Mucosa of rectum (tissue), 2 donors: ENCODE results near the gene INSC.

ENCODE experiments used
- H3K27ac ChIP-seq, 2 donors: one replicate each; pipeline ENCODE4 v1.7.0; 2013; ENCODE audit warnings: inconsistent platforms in 2 of 2, low read depth in 2 of 2, low read length in 2 of 2
- H3K27me3 ChIP-seq, 2 donors: one replicate each; pipeline ENCODE4 v1.7.0; 2013; ENCODE audit warnings: low read length in 2 of 2; ENCODE audit not compliant: control insufficient read depth in 2 of 2, insufficient read depth in 2 of 2
- H3K36me3 ChIP-seq, 2 donors: one replicate each; pipeline ENCODE4 v1.7.0; 2013; ENCODE audit warnings: low read length in 2 of 2; ENCODE audit not compliant: control insufficient read depth in 2 of 2, insufficient read depth in 2 of 2
- H3K4me1 ChIP-seq, 2 donors: one replicate each; pipeline ENCODE4 v1.7.0; 2013; ENCODE audit warnings: low read length in 2 of 2, mild to moderate bottlenecking in 1 of 2; ENCODE audit not compliant: control insufficient read depth in 2 of 2, insufficient read depth in 2 of 2
- H3K4me3 ChIP-seq, 2 donors: one replicate each; pipeline ENCODE4 v1.7.0; 2013; ENCODE audit warnings: low read length in 2 of 2
- H3K9ac ChIP-seq, 2 donors: one replicate each; pipeline ENCODE4 v1.7.0; 2013; ENCODE audit warnings: low read length in 2 of 2, low read depth in 1 of 2, mild to moderate bottlenecking in 1 of 2
- H3K9me3 ChIP-seq, 2 donors: one replicate each; pipeline ENCODE4 v1.7.0; 2013; ENCODE audit warnings: low read length in 2 of 2; ENCODE audit not compliant: control insufficient read depth in 2 of 2
- donor health status: healthy.
- donor health status: Normal muscosa, but diverticular disease.

Gene INSC

DNA sequence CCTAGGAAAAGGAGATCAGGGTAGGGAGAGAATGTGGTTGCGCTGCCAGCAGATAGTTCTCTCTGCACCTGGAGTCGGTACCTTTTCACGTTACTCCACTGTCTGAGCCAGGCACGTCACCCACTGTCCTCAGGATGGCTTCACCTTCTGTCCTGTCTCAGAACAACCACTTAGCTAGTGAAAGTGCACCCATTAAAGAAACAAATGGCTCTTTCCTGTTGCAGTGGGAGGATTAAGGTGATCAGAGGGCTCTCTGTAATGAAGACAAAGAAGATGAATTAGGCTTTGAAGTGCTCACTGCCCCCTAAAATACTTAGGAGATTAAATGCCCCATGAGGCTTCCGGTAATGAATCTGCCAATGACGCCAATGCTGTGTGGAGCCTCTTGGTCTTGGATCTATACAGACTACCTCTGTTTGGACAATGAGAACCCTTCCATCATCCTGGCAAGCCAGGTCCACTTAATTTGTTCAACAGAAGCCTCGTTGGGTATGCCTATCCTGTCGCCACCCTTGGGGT is 113.7 kb downstream of the INSC start:
- H3K9me3 ChIP-seq, result no peaks in the 10 kb centered on the region
- no peak overlapping the region for H3K4me3 ChIP-seq
- H3K9ac ChIP-seq, result no peak overlapping the region
- no peak overlapping the region for H3K27ac ChIP-seq
- no peaks in the 10 kb centered on the region for H3K36me3 ChIP-seq
- H3K4me1 ChIP-seq, result no peaks in the 10 kb centered on the region
- H3K27me3 ChIP-seq, result no peaks in the 10 kb centered on the region

DNA sequence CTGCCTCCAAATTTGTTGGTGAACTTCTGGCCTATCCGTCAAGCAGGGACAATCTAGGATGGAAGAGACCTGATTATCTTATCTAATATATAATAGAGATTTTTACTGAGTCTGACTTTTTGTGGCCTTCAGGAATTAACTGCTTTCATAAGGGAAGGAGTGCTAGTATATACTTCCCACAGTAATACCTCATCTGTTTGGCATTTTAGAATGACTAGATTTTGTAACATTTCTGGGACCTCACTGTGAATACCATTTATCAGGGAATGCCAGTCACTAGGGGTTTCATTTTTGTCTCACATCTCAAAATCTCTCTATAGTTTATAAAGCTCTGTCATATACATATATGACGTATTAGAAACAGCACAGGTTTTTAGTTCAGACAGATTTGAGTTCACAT is 114.3 kb downstream of the INSC start:
- Histone ChIP-seq H3K27ac (no peak overlapping the region), H3K4me3 (no peak overlapping the region), H3K4me1 (no peaks in the 10 kb centered on the region), H3K9ac (no peak overlapping the region), H3K9me3 (no peaks in the 10 kb centered on the region), H3K27me3 (no peaks in the 10 kb centered on the region), H3K36me3 (no peaks in the 10 kb centered on the region)

DNA sequence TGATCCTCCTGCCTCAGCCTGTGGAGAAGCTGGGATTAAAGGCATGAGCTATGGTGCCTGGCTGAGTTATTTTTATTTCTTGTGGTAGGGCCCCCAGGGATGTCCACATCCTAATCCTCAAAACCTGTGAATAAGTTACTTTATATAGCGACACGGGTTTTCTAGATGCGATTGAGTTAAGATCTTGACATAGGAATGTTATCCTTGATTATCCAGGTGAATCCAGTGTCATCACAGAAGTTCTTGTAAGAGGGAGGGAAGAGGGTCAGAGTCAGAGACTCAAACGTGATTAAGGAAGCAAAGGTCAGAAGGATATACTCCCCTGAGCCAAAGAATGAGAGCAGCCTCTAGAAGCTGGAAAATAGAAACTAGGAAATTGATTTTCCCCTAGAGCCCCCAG is 117.8 kb downstream of the INSC start:
- Histone ChIP-seq H3K27ac (no peak overlapping the region), H3K9me3 (no peaks in the 10 kb centered on the region), H3K4me3 (no peak overlapping the region), H3K4me1 (no peaks in the 10 kb centered on the region), H3K27me3 (no peaks in the 10 kb centered on the region), H3K36me3 (no peaks in the 10 kb centered on the region), H3K9ac (no peak overlapping the region)

DNA sequence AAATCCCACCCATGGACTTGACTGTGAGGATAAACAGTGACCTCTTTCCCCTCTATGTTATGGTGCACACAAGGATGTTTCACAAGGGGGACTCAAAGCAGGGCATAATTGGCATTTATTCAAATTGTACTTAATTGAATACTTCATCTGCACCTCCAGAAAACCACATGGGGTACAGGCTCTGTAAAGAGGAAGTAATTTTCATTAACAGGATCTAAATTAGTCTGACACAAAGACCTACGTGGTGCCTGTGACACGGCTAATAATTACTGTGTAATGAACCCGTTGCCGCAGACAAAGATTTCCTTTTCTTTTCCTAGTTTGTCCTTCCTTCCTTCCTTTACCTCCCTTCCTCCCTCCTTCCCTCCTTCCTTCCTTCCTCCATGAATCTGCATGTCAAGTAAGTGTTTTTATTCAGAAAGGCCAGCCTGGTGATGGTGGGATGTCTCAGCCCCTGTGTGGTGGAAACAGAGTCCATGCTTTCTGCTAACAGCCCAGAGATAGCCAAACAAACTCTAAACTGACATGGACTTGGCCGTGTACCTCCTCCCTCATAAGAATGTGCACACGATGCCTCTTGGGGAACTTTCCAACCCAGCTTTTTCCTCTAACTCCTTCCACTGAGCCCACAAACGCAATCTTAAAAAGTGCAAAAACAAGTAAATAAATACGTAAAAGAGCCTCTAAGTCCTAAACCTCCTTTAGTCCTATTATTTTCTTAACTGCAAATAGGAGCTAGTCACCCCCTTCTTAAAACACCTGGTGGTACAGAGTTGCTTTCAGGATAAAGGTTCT is 118.8 kb downstream of the INSC start:
- H3K9ac ChIP-seq, result no peak overlapping the region
- H3K4me3 ChIP-seq, result no peak overlapping the region
- H3K27ac ChIP-seq, result no peak overlapping the region
- H3K36me3 ChIP-seq, result no peaks in the 10 kb centered on the region
- no peaks in the 10 kb centered on the region for H3K4me1 ChIP-seq
- no peaks in the 10 kb centered on the region for H3K27me3 ChIP-seq
- no peaks in the 10 kb centered on the region for H3K9me3 ChIP-seq

DNA sequence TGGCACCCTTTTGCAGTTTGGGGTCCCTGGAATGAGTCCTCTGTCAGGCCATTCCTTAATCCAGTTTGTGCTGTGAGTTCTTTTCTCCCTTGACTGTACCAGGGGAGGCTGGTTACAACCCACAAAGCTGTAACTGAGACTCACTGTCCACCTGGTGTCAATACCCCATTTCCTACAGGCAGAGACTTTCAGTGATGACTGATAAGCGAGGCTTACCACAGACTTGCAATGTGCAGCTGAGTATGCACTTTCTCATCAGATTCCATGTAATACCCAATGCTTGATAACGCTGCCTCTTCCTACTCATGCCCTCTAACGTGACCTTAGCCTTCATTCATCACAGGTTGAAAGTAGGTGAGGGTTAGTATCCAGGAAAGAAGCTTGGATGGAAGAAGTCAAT is 120.1 kb downstream of the INSC start:
- no peaks in the 10 kb centered on the region for H3K36me3 ChIP-seq
- no peak overlapping the region for H3K27ac ChIP-seq
- no peak overlapping the region for H3K9ac ChIP-seq
- no peak overlapping the region for H3K4me3 ChIP-seq
- no peaks in the 10 kb centered on the region for H3K9me3 ChIP-seq
- H3K4me1 ChIP-seq, result no peaks in the 10 kb centered on the region
- H3K27me3 ChIP-seq, result no peaks in the 10 kb centered on the region

DNA sequence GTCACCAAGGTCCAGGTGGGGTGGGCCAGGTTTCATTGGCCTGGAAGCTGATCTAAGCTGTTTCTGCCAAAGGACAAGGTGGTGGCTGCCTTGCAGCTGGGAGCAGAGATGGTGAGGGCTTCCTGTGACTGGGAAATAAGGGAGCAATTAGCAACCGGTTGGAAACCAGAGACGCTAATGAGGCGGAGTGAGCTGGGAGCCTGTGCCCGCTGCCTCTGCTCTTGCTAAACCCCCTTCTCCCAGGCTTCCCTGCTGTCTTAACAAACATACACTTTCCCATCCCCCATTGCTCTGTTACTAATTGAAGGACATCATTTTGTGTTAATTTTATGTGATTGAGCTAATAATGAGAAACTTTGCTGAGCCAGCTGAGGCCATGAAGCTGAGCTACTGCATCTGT is 121.8 kb downstream of the INSC start:
- no peak overlapping the region for H3K9ac ChIP-seq
- H3K36me3 ChIP-seq, result no peaks in the 10 kb centered on the region
- H3K4me1 ChIP-seq, result no peaks in the 10 kb centered on the region
- no peak overlapping the region for H3K4me3 ChIP-seq
- no peaks in the 10 kb centered on the region for H3K9me3 ChIP-seq
- no peak overlapping the region for H3K27ac ChIP-seq
- no peaks in the 10 kb centered on the region for H3K27me3 ChIP-seq

DNA sequence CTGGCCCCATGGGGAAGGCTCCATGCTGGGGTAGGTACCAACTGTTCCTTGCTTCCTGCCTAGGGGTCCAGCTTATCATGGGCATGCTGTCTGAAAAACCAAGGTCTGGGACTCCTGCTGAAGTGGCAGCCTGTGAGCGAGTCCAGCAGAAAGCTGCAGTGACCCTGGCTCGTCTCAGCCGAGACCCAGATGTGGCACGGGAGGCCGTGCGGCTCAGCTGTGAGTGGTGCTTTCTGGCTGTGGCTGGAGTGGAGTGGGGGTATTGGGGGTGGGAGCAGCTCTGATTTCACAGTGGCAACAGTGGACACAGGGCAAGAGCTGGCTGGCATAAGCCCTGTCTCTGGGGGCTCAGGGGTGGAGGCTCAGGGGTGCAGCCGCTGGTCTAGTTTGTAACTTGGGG is 124.1 kb downstream of the INSC start:
- Histone ChIP-seq H3K4me1 (no peaks in the 10 kb centered on the region), H3K36me3 (no peaks in the 10 kb centered on the region), H3K27me3 (no peaks in the 10 kb centered on the region), H3K9ac (no peak overlapping the region), H3K4me3 (no peak overlapping the region), H3K9me3 (no peaks in the 10 kb centered on the region), H3K27ac (no peak overlapping the region)

DNA sequence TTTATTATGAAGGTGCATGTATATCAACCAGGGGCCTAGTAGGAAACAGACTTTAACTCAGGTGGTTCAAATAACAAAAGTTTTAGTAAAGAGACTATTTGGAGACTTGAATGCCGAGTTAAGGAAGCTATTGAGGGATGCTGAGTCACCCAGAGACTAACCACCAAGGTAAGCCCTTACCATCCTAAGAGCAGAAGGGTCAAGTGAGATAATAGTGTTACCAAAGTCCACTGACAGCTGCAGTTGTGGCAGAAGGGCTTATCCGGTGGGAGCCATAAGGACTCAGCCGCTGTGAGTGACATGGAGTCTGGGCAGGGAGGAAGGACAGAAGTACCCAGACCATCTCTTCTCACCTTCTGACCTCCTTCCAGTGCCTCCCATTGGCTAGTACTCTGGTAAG is 134.0 kb downstream of the INSC start:
- peaks cover 0 to 2% of the 10 kb centered on the region in 2 donors for H3K27me3 ChIP-seq
- H3K4me1 ChIP-seq, result no peaks in the 10 kb centered on the region
- no peak overlapping the region for H3K27ac ChIP-seq
- H3K36me3 ChIP-seq, result no peaks in the 10 kb centered on the region
- no peak overlapping the region for H3K9ac ChIP-seq
- no peaks in the 10 kb centered on the region for H3K9me3 ChIP-seq
- no peak overlapping the region for H3K4me3 ChIP-seq

DNA sequence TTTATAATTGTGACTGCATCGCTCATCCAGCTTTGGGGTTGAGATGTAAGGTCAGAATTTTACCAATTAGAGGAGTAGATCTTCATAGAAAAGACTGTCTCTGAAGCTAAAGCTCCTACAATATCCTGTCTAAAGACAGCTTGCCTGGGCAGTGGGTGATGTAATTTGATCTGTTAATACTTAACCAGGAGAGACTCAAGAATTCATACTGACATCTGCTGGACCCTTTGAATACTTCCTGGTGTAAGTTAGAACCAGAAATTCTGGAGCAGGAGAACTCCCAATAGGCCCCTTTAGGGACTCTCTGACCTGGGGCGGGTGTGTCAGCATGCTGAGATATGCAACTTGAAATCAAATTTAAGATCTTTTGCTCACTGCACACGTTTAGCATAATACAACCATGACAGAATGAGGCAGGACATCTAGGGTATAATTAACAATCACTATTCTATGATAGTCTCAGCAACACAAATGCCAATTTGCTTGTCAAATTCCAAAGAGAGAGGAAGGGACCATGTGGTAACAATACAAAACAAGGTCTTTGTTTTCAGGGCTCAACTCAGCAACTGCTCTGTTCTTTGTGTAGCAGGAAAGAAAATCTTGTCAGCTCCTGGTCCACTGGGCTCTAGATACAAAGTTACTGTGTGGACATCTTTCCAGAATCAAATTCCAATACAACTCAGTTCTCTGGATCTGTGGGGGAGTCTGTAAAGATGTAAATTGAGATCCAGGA is 143.9 kb downstream of the INSC start:
- Histone ChIP-seq H3K27ac (no peak overlapping the region), H3K27me3 (no peaks in the 10 kb centered on the region), H3K4me1 (peaks cover 0 to 4% of the 10 kb centered on the region in 2 donors), H3K9me3 (no peaks in the 10 kb centered on the region), H3K9ac (no peak overlapping the region), H3K4me3 (no peak overlapping the region), H3K36me3 (no peaks in the 10 kb centered on the region)

DNA sequence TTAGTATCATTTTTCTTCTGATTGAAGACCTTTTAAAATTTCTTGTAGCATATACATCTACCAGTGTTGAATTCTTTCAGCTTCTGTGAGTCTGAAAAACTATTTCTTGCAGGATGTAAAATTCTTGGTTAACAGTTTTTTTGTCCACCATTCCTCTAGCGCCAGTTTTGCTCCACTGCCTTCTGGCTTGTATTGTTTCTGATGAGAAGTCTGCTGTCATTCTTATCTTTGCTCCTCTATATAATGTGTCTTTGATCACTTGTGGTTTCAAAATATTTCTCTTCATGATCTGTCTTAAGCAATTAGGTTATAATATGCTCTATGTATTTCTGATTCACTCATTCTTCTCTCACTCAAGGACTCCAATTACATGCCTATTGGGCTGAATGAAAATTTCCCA is 152.3 kb downstream of the INSC start:
- no peaks in the 10 kb centered on the region for H3K36me3 ChIP-seq
- H3K4me3 ChIP-seq, result no peak overlapping the region
- H3K27ac ChIP-seq, result no peak overlapping the region
- no peaks in the 10 kb centered on the region for H3K27me3 ChIP-seq
- peaks cover 0 to 3% of the 10 kb centered on the region in 2 donors for H3K9me3 ChIP-seq
- no peaks in the 10 kb centered on the region for H3K4me1 ChIP-seq
- H3K9ac ChIP-seq, result no peak overlapping the region
